Measurements from ENCODE around the gene KRTAP2-3.

DNA sequence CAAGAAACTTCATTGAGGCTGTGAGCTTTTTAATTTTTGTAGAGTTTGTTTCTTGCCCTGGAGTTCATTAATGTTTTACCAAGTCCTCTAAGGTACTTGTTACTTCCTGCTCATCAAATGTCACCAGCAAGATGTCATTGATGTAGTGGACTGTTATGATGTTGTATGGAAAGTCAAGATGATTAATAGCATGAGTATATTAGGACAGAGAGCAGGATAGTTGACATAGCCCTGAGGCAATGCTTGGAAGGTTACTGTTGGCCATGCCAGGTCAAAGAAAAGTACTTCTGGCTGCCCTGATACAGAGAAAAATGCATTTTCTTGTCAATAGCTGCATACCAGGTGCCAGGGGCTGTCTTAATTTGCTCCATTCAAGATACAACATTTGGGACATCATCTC, 39.6 kb downstream of the KRTAP2-3 start:
- TF ChIP-seq, protein P1, sequence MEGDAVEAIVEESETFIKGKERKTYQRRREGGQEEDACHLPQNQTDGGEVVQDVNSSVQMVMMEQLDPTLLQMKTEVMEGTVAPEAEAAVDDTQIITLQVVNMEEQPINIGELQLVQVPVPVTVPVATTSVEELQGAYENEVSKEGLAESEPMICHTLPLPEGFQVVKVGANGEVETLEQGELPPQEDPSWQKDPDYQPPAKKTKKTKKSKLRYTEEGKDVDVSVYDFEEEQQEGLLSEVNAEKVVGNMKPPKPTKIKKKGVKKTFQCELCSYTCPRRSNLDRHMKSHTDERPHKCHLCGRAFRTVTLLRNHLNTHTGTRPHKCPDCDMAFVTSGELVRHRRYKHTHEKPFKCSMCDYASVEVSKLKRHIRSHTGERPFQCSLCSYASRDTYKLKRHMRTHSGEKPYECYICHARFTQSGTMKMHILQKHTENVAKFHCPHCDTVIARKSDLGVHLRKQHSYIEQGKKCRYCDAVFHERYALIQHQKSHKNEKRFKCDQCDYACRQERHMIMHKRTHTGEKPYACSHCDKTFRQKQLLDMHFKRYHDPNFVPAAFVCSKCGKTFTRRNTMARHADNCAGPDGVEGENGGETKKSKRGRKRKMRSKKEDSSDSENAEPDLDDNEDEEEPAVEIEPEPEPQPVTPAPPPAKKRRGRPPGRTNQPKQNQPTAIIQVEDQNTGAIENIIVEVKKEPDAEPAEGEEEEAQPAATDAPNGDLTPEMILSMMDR (IDR thresholded peaks at IDR 0.05; ENCODE audit: low read length) = no peak
- no peak for TF ChIP-seq EZH2 (IDR thresholded peaks at IDR 0.05; ENCODE audit: borderline replicate concordance, low read length)
